ENCODE results near the gene LMX1A. TPM values are rescaled to one million over a fixed set of nuclear protein-coding genes. Genes with fewer than 3 reads are reported as not detected.

Gene LMX1A
- polyA plus RNA-seq, 1 donor (not counting 4 experiments of a cell fraction or from before 2014, with no cell fraction given), result not detected

DNA sequence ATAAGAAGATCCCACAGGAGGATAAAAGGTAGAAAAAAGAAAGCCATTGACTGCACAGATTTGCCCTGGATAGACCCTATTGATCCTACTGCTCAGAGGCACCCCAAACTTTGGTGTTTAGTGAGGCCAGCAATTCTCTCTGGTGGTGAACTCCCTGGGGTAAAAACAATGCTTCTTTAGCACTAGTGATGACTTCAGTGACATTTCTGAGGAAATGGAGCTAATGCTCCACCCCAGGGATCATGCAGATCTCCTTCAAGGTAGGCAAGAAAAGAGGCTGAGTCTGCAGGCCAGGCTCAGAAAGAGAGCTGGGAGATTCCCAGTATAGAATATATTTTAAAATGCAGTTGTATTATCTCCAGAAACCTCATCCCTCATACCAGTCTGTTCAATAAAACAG is 140.3 kb downstream of the LMX1A start:
- H3K4me1 ChIP-seq (ENCODE audit: control insufficient read depth, extremely low read depth, insufficient read depth, low read length), result no peaks in the 10 kb centered on the region
- H3K9me1 ChIP-seq (ENCODE audit: control insufficient read depth, extremely low read depth, insufficient read depth, low read length), result no peaks in the 10 kb centered on the region
- no peak overlapping the region for H3K9ac ChIP-seq (ENCODE audit: control insufficient read depth, extremely low read depth, insufficient read depth, low read length)
- no peaks in the 10 kb centered on the region for H3K9me3 ChIP-seq (ENCODE audit: control insufficient read depth, low read depth, low read length)
- no peak overlapping the region for H3K4me3 ChIP-seq (ENCODE audit: control insufficient read depth in 2 of 3, extremely low read depth in 1 of 3, insufficient read depth in 2 of 3, low read depth in 1 of 3, low read length in 3 of 3)
- dilution Hi-C loops (cut with MboI; ENCODE audit: extremely low pct_ligation_motif_present, low sequenced_read_pairs), result no loop called here
- DNase-seq (ENCODE audit: low read depth, low spot score), result no peak
- no peak for FAIRE-seq
- H2AFZ ChIP-seq (ENCODE audit: control insufficient read depth, low read length), result no peak overlapping the region
- peaks cover 3% of the 10 kb centered on the region for H4K20me1 ChIP-seq (ENCODE audit: control insufficient read depth, extremely low read depth, insufficient read depth, low read length)
- H3K36me3 ChIP-seq (ENCODE audit: control insufficient read depth in 2 of 2, extremely low read depth in 1 of 2, insufficient read depth in 2 of 2, low read length in 2 of 2), result no peaks in the 10 kb centered on the region
- H3K27ac ChIP-seq (ENCODE audit: control insufficient read depth, insufficient read depth, low read length), result no peak overlapping the region
- TF ChIP-seq, protein P1, sequence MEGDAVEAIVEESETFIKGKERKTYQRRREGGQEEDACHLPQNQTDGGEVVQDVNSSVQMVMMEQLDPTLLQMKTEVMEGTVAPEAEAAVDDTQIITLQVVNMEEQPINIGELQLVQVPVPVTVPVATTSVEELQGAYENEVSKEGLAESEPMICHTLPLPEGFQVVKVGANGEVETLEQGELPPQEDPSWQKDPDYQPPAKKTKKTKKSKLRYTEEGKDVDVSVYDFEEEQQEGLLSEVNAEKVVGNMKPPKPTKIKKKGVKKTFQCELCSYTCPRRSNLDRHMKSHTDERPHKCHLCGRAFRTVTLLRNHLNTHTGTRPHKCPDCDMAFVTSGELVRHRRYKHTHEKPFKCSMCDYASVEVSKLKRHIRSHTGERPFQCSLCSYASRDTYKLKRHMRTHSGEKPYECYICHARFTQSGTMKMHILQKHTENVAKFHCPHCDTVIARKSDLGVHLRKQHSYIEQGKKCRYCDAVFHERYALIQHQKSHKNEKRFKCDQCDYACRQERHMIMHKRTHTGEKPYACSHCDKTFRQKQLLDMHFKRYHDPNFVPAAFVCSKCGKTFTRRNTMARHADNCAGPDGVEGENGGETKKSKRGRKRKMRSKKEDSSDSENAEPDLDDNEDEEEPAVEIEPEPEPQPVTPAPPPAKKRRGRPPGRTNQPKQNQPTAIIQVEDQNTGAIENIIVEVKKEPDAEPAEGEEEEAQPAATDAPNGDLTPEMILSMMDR (optimal IDR thresholded peaks at IDR 0.05 in 1 of 3, IDR thresholded peaks at IDR 0.05 in 1 of 3, conservative IDR thresholded peaks at IDR 0.05 in 1 of 3; ENCODE audit: extremely low read depth in 1 of 3, insufficient read depth in 2 of 3, low read length in 3 of 3), result no peak
- TF ChIP-seq EZH2 (IDR thresholded peaks at IDR 0.05; ENCODE audit: low read length), result no peak
- H3K4me2 ChIP-seq (ENCODE audit: control insufficient read depth, extremely low read depth, insufficient read depth, low read depth, low read length), result no peak overlapping the region
- H3K27me3 ChIP-seq (ENCODE audit: control insufficient read depth, extremely low read depth, insufficient read depth, low read length), result peaks cover 3% of the 10 kb centered on the region
- no peaks in the 10 kb centered on the region for H3K79me2 ChIP-seq (ENCODE audit: control insufficient read depth, insufficient read depth, low read length)

DNA sequence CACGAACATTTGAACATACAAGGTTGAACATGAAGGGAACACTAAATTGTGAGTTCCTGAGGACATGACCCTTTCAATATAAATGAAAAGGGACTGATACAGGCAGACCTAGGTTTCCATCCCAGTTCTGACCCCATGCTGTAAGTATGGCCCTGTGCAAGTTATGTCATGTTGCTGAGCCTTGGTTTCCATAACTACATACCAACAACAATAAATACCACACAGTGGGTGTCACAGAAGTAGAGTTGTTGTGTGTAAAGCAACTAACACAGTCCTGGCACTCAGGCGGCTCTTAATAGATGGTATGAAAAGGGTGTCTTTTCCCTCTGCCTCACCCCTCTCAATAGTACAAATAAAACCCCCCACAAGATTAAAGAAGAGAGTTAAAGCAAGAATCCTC is 140.8 kb downstream of the LMX1A start:
- no peak overlapping the region for H2AFZ ChIP-seq (ENCODE audit: control insufficient read depth, low read length)
- no peaks in the 10 kb centered on the region for H3K36me3 ChIP-seq (ENCODE audit: control insufficient read depth in 2 of 2, extremely low read depth in 1 of 2, insufficient read depth in 2 of 2, low read length in 2 of 2)
- no peak for DNase-seq (ENCODE audit: low read depth, low spot score)
- TF ChIP-seq, protein P1 (optimal IDR thresholded peaks at IDR 0.05 in 1 of 3, IDR thresholded peaks at IDR 0.05 in 1 of 3, conservative IDR thresholded peaks at IDR 0.05 in 1 of 3; ENCODE audit: extremely low read depth in 1 of 3, insufficient read depth in 2 of 3, low read length in 3 of 3), result no peak
- TF ChIP-seq EZH2 (IDR thresholded peaks at IDR 0.05; ENCODE audit: low read length), result no peak
- H4K20me1 ChIP-seq (ENCODE audit: control insufficient read depth, extremely low read depth, insufficient read depth, low read length), result peaks cover 3% of the 10 kb centered on the region
- H3K9ac ChIP-seq (ENCODE audit: control insufficient read depth, extremely low read depth, insufficient read depth, low read length), result no peak overlapping the region
- H3K4me2 ChIP-seq (ENCODE audit: control insufficient read depth, extremely low read depth, insufficient read depth, low read depth, low read length), result no peak overlapping the region
- no peaks in the 10 kb centered on the region for H3K9me1 ChIP-seq (ENCODE audit: control insufficient read depth, extremely low read depth, insufficient read depth, low read length)
- dilution Hi-C loops (cut with MboI; ENCODE audit: extremely low pct_ligation_motif_present, low sequenced_read_pairs), result no loop called here
- H3K9me3 ChIP-seq (ENCODE audit: control insufficient read depth, low read depth, low read length), result no peaks in the 10 kb centered on the region
- FAIRE-seq, result no peak
- no peaks in the 10 kb centered on the region for H3K79me2 ChIP-seq (ENCODE audit: control insufficient read depth, insufficient read depth, low read length)
- H3K27me3 ChIP-seq (ENCODE audit: control insufficient read depth, extremely low read depth, insufficient read depth, low read length), result peaks cover 3% of the 10 kb centered on the region
- no peak overlapping the region for H3K4me3 ChIP-seq (ENCODE audit: control insufficient read depth in 2 of 3, extremely low read depth in 1 of 3, insufficient read depth in 2 of 3, low read depth in 1 of 3, low read length in 3 of 3)
- H3K27ac ChIP-seq (ENCODE audit: control insufficient read depth, insufficient read depth, low read length), result no peak overlapping the region
- H3K4me1 ChIP-seq (ENCODE audit: control insufficient read depth, extremely low read depth, insufficient read depth, low read length), result no peaks in the 10 kb centered on the region

All from keratinocyte (primary cell).